Upper lobe of left lung (tissue), 6 donors: ENCODE results near the gene STK4. TPM values are rescaled to one million over a fixed set of nuclear protein-coding genes. Genes with fewer than 3 reads are reported as not detected.
A peak's percentile ranks its signal among the peaks of the same experiment; 100 is the strongest.

Experiments used
- ATAC-seq, 2 donors: fragments of 200-7000 bp; cut with Tn5 transposase; one replicate each; pipeline ENCODE4 v1.9.1; 2022; ENCODE audit warnings: mild to moderate bottlenecking in 2 of 2, moderate library complexity in 2 of 2; ENCODE audit not compliant: low FRiP score in 2 of 2
- DNase-seq, 2 donors: peaks; one replicate each; pipeline ENCODE4 v3.0.0-alpha.2; 2019 to 2020
- H3K27ac ChIP-seq, 4 donors: fragments of 200-600 bp; sonication (generic); one replicate each; pipeline ENCODE4 v1.5.1; 2016 to 2019
- H3K27me3 ChIP-seq, 4 donors: fragments of 200-600 bp; sonication (generic); one replicate each; pipeline ENCODE4 v1.5.1; 2017 to 2019
- H3K36me3 ChIP-seq, 4 donors: fragments of 200-600 bp; sonication (generic); one replicate each; pipeline ENCODE4 v1.5.1; 2016 to 2019
- H3K4me1 ChIP-seq, 4 donors: fragments of 200-600 bp; sonication (generic); one replicate each; pipeline ENCODE4 v1.5.1; 2018 to 2019
- H3K4me3 ChIP-seq, 4 donors: fragments of 200-600 bp; sonication (generic); one replicate each; pipeline ENCODE4 v1.5.1; 2017 to 2019; ENCODE audit warnings: mild to moderate bottlenecking in 2 of 4, moderate library complexity in 1 of 4
- H3K9me3 ChIP-seq, 4 donors: fragments of 200-600 bp; sonication (generic); one replicate each; pipeline ENCODE4 v1.5.1; 2018 to 2019
- CTCF ChIP-seq, 6 experiments: fragments of 450-650 bp in 4 of 6; fragments of 200-600 bp in 2 of 6; sonication (generic) in 2 of 6; IDR thresholded peaks; one replicate each; pipeline ENCODE4 v1.5.1; 2016 to 2019; ENCODE audit warnings: antibody characterized with exemption in 6 of 6
- EP300 ChIP-seq, 4 donors: sonication (generic); formaldehyde crosslinking; IDR thresholded peaks; one replicate each; pipeline ENCODE4 v1.5.1; 2017; ENCODE audit warnings: antibody characterized with exemption in 4 of 4, control low read depth in 2 of 4
- POLR2A ChIP-seq, 4 donors: fragments of 450-650 bp; IDR thresholded peaks; one replicate each; pipeline ENCODE4 v1.5.1; 2016 to 2017; ENCODE audit warnings: antibody characterized with exemption in 4 of 4, mild to moderate bottlenecking in 2 of 4
- POLR2AphosphoS5 ChIP-seq, 2 donors: sonication (generic); formaldehyde crosslinking; IDR thresholded peaks; one replicate each; pipeline ENCODE4 v1.5.1; 2017; ENCODE audit warnings: antibody characterized with exemption in 2 of 2
- WGBS, 2 donors: methylation state at CpG; one replicate each; pipeline ENCODE4 v1.1.5; 2017 to 2018; 5-methylcytosine and 5-hydroxymethylcytosine counted together
- total RNA-seq, 6 donors: library from RNA; depleted of rRNA in 4 of 6; stranded (reverse); fragments of >200 nt in 4 of 6; gene quantifications; one replicate each; pipeline versions ENCODE4 v1.1.0 to v1.2.1, GENCODE V29; 2016 to 2021
- donor health status: DM: no; HTN: no; CAD: no; lungs with moderate emphysema.
- donor health status: DM: no; HTN: yes; CAD: no; lungs with severe emphysema.

The STK4 gene
- total RNA-seq, 6 donors from 2014 or later = 31.0 to 76.1 (median 44.1) TPM

- no peak overlapping the region for H3K4me3 ChIP-seq
- 83 to 86% methylated on average over 4 of the region's 4 CpGs for WGBS, 2 donors
- H3K27ac ChIP-seq = no peak overlapping the region
- H3K4me1 ChIP-seq = peaks cover 25 to 35% (median 27%) of the 10 kb centered on the region in 4 donors
- no peaks in the 10 kb centered on the region for H3K36me3 ChIP-seq
- H3K9me3 ChIP-seq = no peaks in the 10 kb centered on the region
- ATAC-seq = no peak
- no peaks in the 10 kb centered on the region for H3K27me3 ChIP-seq
- no peak for TF ChIP-seq CTCF (IDR thresholded peaks at IDR 0.05)
- DNase-seq = no peak
Measured at GRCh38 chr20:44963325-44964215, 2.7 kb upstream of the STK4 start.

- peak overlapping the region; percentile 82 to 97 (median 90) for H3K27ac ChIP-seq
- 50 to 59% methylated on average over 5 of the region's 5 CpGs for WGBS, 2 donors
Measured at GRCh38 chr20:44965651-44966029, 672 bp upstream of the STK4 start.

GRCh38 chr20:44967207-44967807, 995 bp downstream of the STK4 start:
- peak overlapping the region; percentile 63 to 98 (median 90) for H3K4me3 ChIP-seq
- no peaks in the 10 kb centered on the region for H3K27me3 ChIP-seq
- peak in 1 of 2 donors; percentile 48 for DNase-seq
- peak in 1 of 4 donors; percentile 68 for TF ChIP-seq POLR2A (IDR thresholded peaks at IDR 0.05)
- TF ChIP-seq CTCF (IDR thresholded peaks at IDR 0.05) = no peak
- TF ChIP-seq POLR2AphosphoS5 (IDR thresholded peaks at IDR 0.05) = peak in 1 of 2 donors; percentile 44
- ATAC-seq = peak; percentile 58 to 71
- H3K27ac ChIP-seq = peak overlapping the region; percentile 82 to 97 (median 90)
- H3K4me1 ChIP-seq = peaks cover 26 to 38% (median 31%) of the 10 kb centered on the region in 4 donors
- H3K36me3 ChIP-seq = peaks cover 0 to 4% (median 2%) of the 10 kb centered on the region in 4 donors
- WGBS, 2 donors = 18 to 24% methylated on average over 5 of the region's 5 CpGs
- no peaks in the 10 kb centered on the region for H3K9me3 ChIP-seq

More at GRCh38 chr20:44965651-44966029, 672 bp upstream of the STK4 start:
- TF ChIP-seq CTCF (IDR thresholded peaks at IDR 0.05) = no peak
- no peak for TF ChIP-seq POLR2AphosphoS5 (IDR thresholded peaks at IDR 0.05)
- TF ChIP-seq EP300 (IDR thresholded peaks at IDR 0.05) = no peak
- TF ChIP-seq POLR2A (IDR thresholded peaks at IDR 0.05) = no peak
- peaks cover 27 to 38% (median 33%) of the 10 kb centered on the region in 4 donors for H3K4me1 ChIP-seq
- no peaks in the 10 kb centered on the region for H3K27me3 ChIP-seq
- DNase-seq = no peak
- no peaks in the 10 kb centered on the region for H3K9me3 ChIP-seq
- no peak for ATAC-seq
- H3K36me3 ChIP-seq = no peaks in the 10 kb centered on the region
- H3K4me3 ChIP-seq = peak overlapping the region; percentile 36 to 98 (median 90)

GRCh38 chr20:44969300-44969894, 3.1 kb downstream of the STK4 start:
- Histone ChIP-seq H3K27me3 (no peaks in the 10 kb centered on the region), H3K36me3 (peaks cover 9 to 25% (median 18%) of the 10 kb centered on the region in 4 donors), H3K27ac (peak overlapping the region in 3 of 4 donors; percentile 87 to 97 (median 93)), H3K4me3 (peak overlapping the region in 1 of 4 donors; percentile 98), H3K4me1 (peaks cover 26 to 39% (median 35%) of the 10 kb centered on the region in 4 donors), H3K9me3 (no peaks in the 10 kb centered on the region)
- DNase-seq (no peak), ATAC-seq (no peak)
- WGBS, 2 donors = 31 to 45% methylated on average over 3 of the region's 3 CpGs
- no peak for TF ChIP-seq CTCF (IDR thresholded peaks at IDR 0.05)
- TF ChIP-seq POLR2A (IDR thresholded peaks at IDR 0.05) = no peak
- TF ChIP-seq POLR2AphosphoS5 (IDR thresholded peaks at IDR 0.05) = no peak
- TF ChIP-seq EP300 (IDR thresholded peaks at IDR 0.05) = no peak
